Neural progenitor cell (in vitro differentiated cells): ENCODE data around the gene CEP164.

ENCODE experiments used
- EZH2 ChIP-seq: fragments of 200-600 bp; sonication (generic); IDR thresholded peaks from 2 replicates; pipeline ENCODE4 v1.6.1; 2017; ENCODE audit warnings: antibody characterized with exemption, mild to moderate bottlenecking, moderate library complexity
- TF ChIP-seq, protein P1 (sequence below): fragments of 200-600 bp; sonication (generic); IDR thresholded peaks from 2 replicates; pipeline ENCODE4 v1.5.1; 2017; ENCODE audit warnings: antibody characterized with exemption, mild to moderate bottlenecking

- TF ChIP-seq, protein P1, sequence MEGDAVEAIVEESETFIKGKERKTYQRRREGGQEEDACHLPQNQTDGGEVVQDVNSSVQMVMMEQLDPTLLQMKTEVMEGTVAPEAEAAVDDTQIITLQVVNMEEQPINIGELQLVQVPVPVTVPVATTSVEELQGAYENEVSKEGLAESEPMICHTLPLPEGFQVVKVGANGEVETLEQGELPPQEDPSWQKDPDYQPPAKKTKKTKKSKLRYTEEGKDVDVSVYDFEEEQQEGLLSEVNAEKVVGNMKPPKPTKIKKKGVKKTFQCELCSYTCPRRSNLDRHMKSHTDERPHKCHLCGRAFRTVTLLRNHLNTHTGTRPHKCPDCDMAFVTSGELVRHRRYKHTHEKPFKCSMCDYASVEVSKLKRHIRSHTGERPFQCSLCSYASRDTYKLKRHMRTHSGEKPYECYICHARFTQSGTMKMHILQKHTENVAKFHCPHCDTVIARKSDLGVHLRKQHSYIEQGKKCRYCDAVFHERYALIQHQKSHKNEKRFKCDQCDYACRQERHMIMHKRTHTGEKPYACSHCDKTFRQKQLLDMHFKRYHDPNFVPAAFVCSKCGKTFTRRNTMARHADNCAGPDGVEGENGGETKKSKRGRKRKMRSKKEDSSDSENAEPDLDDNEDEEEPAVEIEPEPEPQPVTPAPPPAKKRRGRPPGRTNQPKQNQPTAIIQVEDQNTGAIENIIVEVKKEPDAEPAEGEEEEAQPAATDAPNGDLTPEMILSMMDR: no peak
- TF ChIP-seq EZH2: no peak
Observed at GRCh38 chr11:117282956-117283355, 44.7 kb upstream of the CEP164 start.
